Psoas muscle (tissue), 8 donors: ENCODE results near the gene TAF4. TPM values are rescaled to one million over a fixed set of nuclear protein-coding genes. Genes with fewer than 3 reads are reported as not detected.
A peak's percentile ranks its signal among the peaks of the same experiment; 100 is the strongest.

Source experiments
- ATAC-seq, 4 donors: fragments of 200-7000 bp; cut with Tn5 transposase; one replicate each; pipeline ENCODE4 v1.9.1; 2020; ENCODE audit warnings: moderate library complexity in 3 of 4, mild to moderate bottlenecking in 2 of 4
- DNase-seq, 2 donors: peaks; one replicate each; pipeline ENCODE4 v3.0.0-alpha.2; 2020
- H3K27ac ChIP-seq: fragments of 200-600 bp; one replicate; pipeline ENCODE4 v1.8.0; 2022
- H3K27me3 ChIP-seq, 3 donors: fragments of 200-600 bp in 1 of 3; one replicate each; pipeline versions ENCODE4 v1.6.1 to v1.8.0; 2013 to 2022; ENCODE audit warnings: low read length in 2 of 3, mild to moderate bottlenecking in 2 of 3, moderate library complexity in 1 of 3; ENCODE audit not compliant: insufficient read depth in 3 of 3
- H3K36me3 ChIP-seq, 2 donors: fragments of 200-600 bp in 1 of 2; one replicate each; pipeline versions ENCODE4 v1.6.1 to v1.8.0; 2013 to 2022; ENCODE audit warnings: low read depth in 1 of 2, mild to moderate bottlenecking in 1 of 2, moderate library complexity in 1 of 2; ENCODE audit not compliant: insufficient read depth in 1 of 2
- H3K4me1 ChIP-seq: fragments of 200-600 bp; one replicate; pipeline ENCODE4 v1.8.0; 2022
- H3K4me3 ChIP-seq: fragments of 200-600 bp; one replicate; pipeline ENCODE4 v1.8.0; 2022; ENCODE audit warnings: mild to moderate bottlenecking
- H3K9me3 ChIP-seq: fragments of 200-600 bp; one replicate; pipeline ENCODE4 v1.8.0; 2022
- CTCF ChIP-seq: fragments of 200-600 bp; IDR thresholded peaks from one replicate; pipeline ENCODE4 v1.8.0; 2022; ENCODE audit warnings: antibody characterized with exemption
- WGBS, 3 donors: extraction: QIAGEN DNeasy Blood & Tissue Kit; methylation state at CpG; one replicate each; pipeline versions ENCODE4 v1.1.6 to v1.1.7; 2013; 5-methylcytosine and 5-hydroxymethylcytosine counted together
- intact Hi-C, 2 donors: fragments of 100-400 bp; cut with DNase I; formaldehyde crosslinking; loops; one replicate each; pipeline versions ENCODE4 v1.11.0 to v1.14.2; 2022
- polyA plus RNA-seq, 3 donors: library from polyadenylated mRNA; stranded (reverse); fragments of 200-250 nt; gene quantifications; one replicate each; pipeline ENCODE4 v1.2.3, GENCODE V29; 2013
- total RNA-seq, 4 donors: library from RNA; stranded (reverse); fragmentation: NEBNext Ultra II Directional in 2 of 4; extraction: Animal tissue kit (Norgen Biotek cat#: 25700) in 2 of 4; gene quantifications; one replicate each; pipeline versions ENCODE4 v1.2.1 to v1.2.4, GENCODE V29; 2021 to 2023
- donor health status: healthy with polysubstance abuse.
- donor health status: DM: no; HTN: no; CAD: no; lungs with moderate emphysema.
- donor health status: Bipolar disorder and iron deficiency.
- donor health status: healthy.
- donor health status: DM: yes; HTN: yes; CAD: no.
- donor health status: DM: no; HTN: no; CAD: no.
- donor health status: DM: no; HTN: no; CAD: no.
- donor health status: DM: yes; HTN: yes; CAD: no.

Gene TAF4
- total and polyA plus RNA-seq, 7 donors = 2.8 to 17.7 (median 10.7) TPM

- no peaks in the 10 kb centered on the region for H3K9me3 ChIP-seq
- 82 to 86% (median 84%) methylated on average over 13 of the region's 13 CpGs for WGBS, 3 donors
- no peaks in the 10 kb centered on the region for H3K27me3 ChIP-seq
- intact Hi-C loops = no loop called here
- no peak overlapping the region for H3K4me3 ChIP-seq
- no peak overlapping the region for H3K27ac ChIP-seq
- DNase-seq (no peak), ATAC-seq (no peak)
- no peak for TF ChIP-seq CTCF
- no peaks in the 10 kb centered on the region for H3K4me1 ChIP-seq
- no peaks in the 10 kb centered on the region for H3K36me3 ChIP-seq
These were observed 125.9 kb downstream of the TAF4 start for GRCh38 chr20:61939691-61940360.

GRCh38 chr20:61938839-61939690 lies 126.6 kb downstream of the TAF4 start:
- Histone ChIP-seq H3K27ac (no peak overlapping the region), H3K4me1 (no peaks in the 10 kb centered on the region), H3K4me3 (no peak overlapping the region), H3K9me3 (no peaks in the 10 kb centered on the region), H3K27me3 (no peaks in the 10 kb centered on the region), H3K36me3 (no peaks in the 10 kb centered on the region)
- no peak for TF ChIP-seq CTCF
- intact Hi-C loops = no loop called here
- ATAC-seq = peak in 1 of 4 donors; percentile 12
- WGBS, 3 donors = 70 to 78% (median 77%) methylated on average over 24 to 27 of the region's 27 CpGs
- DNase-seq = peak in 1 of 2 donors; percentile 38

- Histone ChIP-seq H3K36me3 (no peaks in the 10 kb centered on the region), H3K27ac (no peak overlapping the region), H3K9me3 (no peaks in the 10 kb centered on the region), H3K27me3 (no peaks in the 10 kb centered on the region), H3K4me3 (no peak overlapping the region), H3K4me1 (no peaks in the 10 kb centered on the region)
- no peak for TF ChIP-seq CTCF
- WGBS, 3 donors = 81 to 84% (median 83%) methylated on average over 31 of the region's 31 CpGs
- peak in 1 of 4 donors; percentile 8 for ATAC-seq
- intact Hi-C loops = no loop called here
- peak in 1 of 2 donors; percentile 30 for DNase-seq
These were observed 127.5 kb downstream of the TAF4 start for GRCh38 chr20:61937963-61938838.

GRCh38 chr20:61937146-61937962 lies 128.3 kb downstream of the TAF4 start:
- no peak overlapping the region for H3K4me3 ChIP-seq
- no peaks in the 10 kb centered on the region for H3K4me1 ChIP-seq
- intact Hi-C loops = no loop called here
- DNase-seq (peak in 1 of 2 donors; percentile 34), ATAC-seq (no peak)
- no peak for TF ChIP-seq CTCF
- H3K9me3 ChIP-seq = no peaks in the 10 kb centered on the region
- 72 to 78% (median 76%) methylated on average over 10 of the region's 10 CpGs for WGBS, 3 donors
- no peaks in the 10 kb centered on the region for H3K27me3 ChIP-seq
- H3K27ac ChIP-seq = no peak overlapping the region
- H3K36me3 ChIP-seq = no peaks in the 10 kb centered on the region
